ENCODE measurements around the gene ZDBF2. TPM values are rescaled to one million over a fixed set of nuclear protein-coding genes. Genes with fewer than 3 reads are reported as not detected.
"Not testable (repeated sequence)": the region's sequence is repeated elsewhere in the genome, so short reads cannot be mapped to it uniquely, and the experiment has no call there.

ZDBF2 gene
- total and polyA plus RNA-seq, 4 donors = 2.1 to 20.2 (median 9.1) TPM

- ATAC-seq (ENCODE audit: low FRiP score) (no peak), DNase-seq (no peak)
- intact Hi-C loops (cut with DNase I) = no loop called here
- no peaks in the 10 kb centered on the region for H3K27me3 ChIP-seq (ENCODE audit: control insufficient read depth in 1 of 2, insufficient read depth in 2 of 2, low read length in 1 of 2)
- H3K36me3 ChIP-seq (ENCODE audit: control insufficient read depth in 1 of 2, insufficient read depth in 2 of 2, low read length in 1 of 2) = no peaks in the 10 kb centered on the region
- H3K4me1 ChIP-seq (ENCODE audit: control insufficient read depth in 1 of 2, insufficient read depth in 2 of 2, low read length in 2 of 2) = no peaks in the 10 kb centered on the region
- no peak overlapping the region for H3K27ac ChIP-seq (ENCODE audit: low read depth in 1 of 2, low read length in 2 of 2)
- 52% methylated on average over 14 of the region's 14 CpGs for WGBS, 2 donors
- no peaks in the 10 kb centered on the region for H3K9me3 ChIP-seq (ENCODE audit: control insufficient read depth, low read length)
- H3K4me3 ChIP-seq (ENCODE audit: low read length in 2 of 2) = no peak overlapping the region
Observed at GRCh38 chr2:206257350-206257749, 17.1 kb upstream of the ZDBF2 start.

GRCh38 chr2:206257861-206258260 is 16.6 kb upstream of the ZDBF2 start:
- DNase-seq (no peak), ATAC-seq (ENCODE audit: low FRiP score) (no peak)
- Histone ChIP-seq H3K9me3 (ENCODE audit: control insufficient read depth, low read length) (no peaks in the 10 kb centered on the region), H3K4me1 (ENCODE audit: control insufficient read depth in 1 of 2, insufficient read depth in 2 of 2, low read length in 2 of 2) (no peaks in the 10 kb centered on the region), H3K27me3 (ENCODE audit: control insufficient read depth in 1 of 2, insufficient read depth in 2 of 2, low read length in 1 of 2) (no peaks in the 10 kb centered on the region), H3K36me3 (ENCODE audit: control insufficient read depth in 1 of 2, insufficient read depth in 2 of 2, low read length in 1 of 2) (no peaks in the 10 kb centered on the region), H3K27ac (ENCODE audit: low read depth in 1 of 2, low read length in 2 of 2) (no peak overlapping the region), H3K4me3 (ENCODE audit: low read length in 2 of 2) (no peak overlapping the region)
- WGBS, 2 donors = 52 to 54% methylated on average over 7 of the region's 7 CpGs
- intact Hi-C loops (cut with DNase I) = no loop called here

DNA sequence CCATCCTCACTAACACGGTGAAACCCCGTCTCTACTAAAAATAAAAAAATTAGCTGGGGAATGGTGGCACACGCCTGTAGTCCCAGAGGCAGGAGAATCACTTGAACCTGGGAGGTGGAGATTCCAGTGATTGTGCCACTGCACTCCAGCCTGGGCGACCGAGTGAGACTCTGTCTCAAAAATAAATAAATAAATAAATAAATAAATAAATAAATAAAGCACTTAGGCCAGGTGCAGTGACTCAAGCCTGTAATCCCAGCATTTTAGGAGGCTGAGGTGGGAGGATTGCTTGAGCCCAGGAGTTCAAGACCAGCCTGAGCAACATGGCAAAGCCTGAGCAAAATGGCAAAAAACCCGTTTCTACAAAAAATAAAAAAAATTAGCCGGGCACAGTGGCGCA is 15.8 kb upstream of the ZDBF2 start:
- intact Hi-C loops (cut with DNase I); H3K27ac ChIP-seq (ENCODE audit: low read depth in 1 of 2, low read length in 2 of 2): not testable (repeated sequence)

DNA sequence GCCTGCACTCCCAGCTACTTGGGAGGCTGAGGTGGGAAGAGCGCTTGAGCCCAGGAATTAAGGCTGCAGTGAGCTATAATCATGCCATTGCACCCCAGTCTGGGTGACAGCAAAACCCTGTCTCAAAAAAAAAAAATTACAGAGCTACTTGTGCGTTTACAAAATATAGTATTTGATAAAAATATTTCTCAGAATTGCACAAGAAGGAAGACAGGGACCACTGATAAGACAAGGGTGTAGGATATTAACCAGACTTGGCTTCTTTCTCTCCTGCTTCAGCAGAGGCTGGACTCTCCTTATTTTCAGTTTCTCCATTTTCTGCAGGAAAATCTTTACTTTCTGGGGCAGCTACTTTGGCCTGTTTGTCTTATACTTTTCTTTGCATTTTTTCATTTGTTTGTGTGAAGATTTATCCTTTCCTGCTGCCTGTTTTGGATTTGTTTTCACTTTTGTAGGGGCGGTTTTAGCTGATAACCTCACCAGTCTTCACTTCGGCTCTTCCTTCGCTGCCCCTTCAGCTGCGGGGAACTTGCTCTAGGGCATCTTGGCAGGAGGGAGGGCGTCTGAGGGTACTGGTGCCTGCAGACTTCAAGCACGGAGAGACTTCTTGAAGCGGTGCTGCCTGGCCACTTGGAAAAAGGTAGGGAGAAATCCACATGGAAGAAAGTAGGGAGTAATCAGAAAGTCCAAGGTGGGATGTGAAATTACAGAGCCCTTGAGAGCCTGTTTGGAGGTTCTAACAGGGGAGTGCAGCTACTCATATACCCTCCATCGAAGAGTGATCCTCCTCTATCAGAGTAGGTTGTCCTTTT is 14.9 kb upstream of the ZDBF2 start:
- no peaks in the 10 kb centered on the region for H3K27me3 ChIP-seq (ENCODE audit: control insufficient read depth in 1 of 2, insufficient read depth in 2 of 2, low read length in 1 of 2)
- 32 to 33% methylated on average over 10 of the region's 10 CpGs for WGBS, 2 donors

More for the DNA sequence above, 15.8 kb upstream of the ZDBF2 start:
- H3K4me1 ChIP-seq (ENCODE audit: control insufficient read depth in 1 of 2, insufficient read depth in 2 of 2, low read length in 2 of 2); H3K27me3 ChIP-seq (ENCODE audit: control insufficient read depth in 1 of 2, insufficient read depth in 2 of 2, low read length in 1 of 2); H3K4me3 ChIP-seq (ENCODE audit: low read length in 2 of 2); DNase-seq; H3K36me3 ChIP-seq (ENCODE audit: control insufficient read depth in 1 of 2, insufficient read depth in 2 of 2, low read length in 1 of 2); ATAC-seq (ENCODE audit: low FRiP score); H3K9me3 ChIP-seq (ENCODE audit: control insufficient read depth, low read length): not testable (repeated sequence)
- WGBS, 2 donors = 42 to 53% methylated on average over 8 of the region's 8 CpGs

DNA sequence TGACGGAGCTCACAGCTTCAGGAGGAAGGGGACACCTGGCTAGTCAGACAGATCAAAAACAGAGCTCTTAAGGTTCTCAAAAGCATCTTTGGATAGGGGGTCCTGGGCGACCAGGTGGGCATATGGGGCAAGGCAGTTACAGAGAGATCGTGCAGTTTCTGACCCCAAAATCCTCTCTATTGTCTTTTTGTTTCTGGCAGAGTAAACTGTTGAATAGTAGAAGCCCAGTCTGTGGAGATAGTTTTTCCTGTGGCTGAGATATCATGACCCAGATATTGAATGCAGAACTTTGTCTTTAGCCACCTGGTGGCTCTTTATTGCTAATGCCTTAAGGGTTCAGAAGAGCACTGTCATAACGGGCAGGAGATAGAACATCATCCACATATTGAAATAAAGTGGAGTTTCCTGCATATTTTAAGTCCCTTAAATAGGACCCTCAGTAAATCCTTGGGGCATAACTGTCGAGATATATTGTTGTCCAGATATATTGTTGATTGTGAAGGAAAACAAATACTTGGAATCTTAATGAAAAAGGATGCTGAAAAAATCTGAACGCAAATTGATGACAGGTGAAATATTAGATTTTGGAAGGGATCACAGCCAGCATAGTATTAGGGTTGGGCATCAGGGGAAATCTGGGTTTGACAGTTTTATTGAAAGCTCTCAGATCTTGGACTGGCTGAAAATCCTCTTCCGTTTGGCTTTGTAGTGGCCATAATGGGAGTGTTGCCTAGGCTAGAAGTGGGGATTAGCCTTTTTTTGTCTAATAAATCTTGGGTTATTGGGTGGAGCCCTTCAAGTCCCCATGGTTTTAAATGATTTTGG is 14.1 kb upstream of the ZDBF2 start:
- 26 to 32% methylated on average over 7 of the region's 7 CpGs for WGBS, 2 donors
- intact Hi-C loops (cut with DNase I) = no loop called here
- H3K4me3 ChIP-seq (ENCODE audit: low read length in 2 of 2) = no peak overlapping the region
- H3K36me3 ChIP-seq (ENCODE audit: control insufficient read depth in 1 of 2, insufficient read depth in 2 of 2, low read length in 1 of 2) = no peaks in the 10 kb centered on the region
- DNase-seq = no peak
- H3K27ac ChIP-seq (ENCODE audit: low read depth in 1 of 2, low read length in 2 of 2) = no peak overlapping the region
- H3K9me3 ChIP-seq (ENCODE audit: control insufficient read depth, low read length) = no peaks in the 10 kb centered on the region
- no peaks in the 10 kb centered on the region for H3K27me3 ChIP-seq (ENCODE audit: control insufficient read depth in 1 of 2, insufficient read depth in 2 of 2, low read length in 1 of 2)
- ATAC-seq (ENCODE audit: low FRiP score) = no peak
- H3K4me1 ChIP-seq (ENCODE audit: control insufficient read depth in 1 of 2, insufficient read depth in 2 of 2, low read length in 2 of 2) = no peaks in the 10 kb centered on the region

More for the DNA sequence above, 14.9 kb upstream of the ZDBF2 start:
- no peaks in the 10 kb centered on the region for H3K36me3 ChIP-seq (ENCODE audit: control insufficient read depth in 1 of 2, insufficient read depth in 2 of 2, low read length in 1 of 2)
- no peaks in the 10 kb centered on the region for H3K9me3 ChIP-seq (ENCODE audit: control insufficient read depth, low read length)
- ATAC-seq (ENCODE audit: low FRiP score) (no peak), DNase-seq (no peak)
- no peaks in the 10 kb centered on the region for H3K4me1 ChIP-seq (ENCODE audit: control insufficient read depth in 1 of 2, insufficient read depth in 2 of 2, low read length in 2 of 2)
- no peak overlapping the region for H3K4me3 ChIP-seq (ENCODE audit: low read length in 2 of 2)
- intact Hi-C loops (cut with DNase I) = no loop called here
- H3K27ac ChIP-seq (ENCODE audit: low read depth in 1 of 2, low read length in 2 of 2) = no peak overlapping the region

DNA sequence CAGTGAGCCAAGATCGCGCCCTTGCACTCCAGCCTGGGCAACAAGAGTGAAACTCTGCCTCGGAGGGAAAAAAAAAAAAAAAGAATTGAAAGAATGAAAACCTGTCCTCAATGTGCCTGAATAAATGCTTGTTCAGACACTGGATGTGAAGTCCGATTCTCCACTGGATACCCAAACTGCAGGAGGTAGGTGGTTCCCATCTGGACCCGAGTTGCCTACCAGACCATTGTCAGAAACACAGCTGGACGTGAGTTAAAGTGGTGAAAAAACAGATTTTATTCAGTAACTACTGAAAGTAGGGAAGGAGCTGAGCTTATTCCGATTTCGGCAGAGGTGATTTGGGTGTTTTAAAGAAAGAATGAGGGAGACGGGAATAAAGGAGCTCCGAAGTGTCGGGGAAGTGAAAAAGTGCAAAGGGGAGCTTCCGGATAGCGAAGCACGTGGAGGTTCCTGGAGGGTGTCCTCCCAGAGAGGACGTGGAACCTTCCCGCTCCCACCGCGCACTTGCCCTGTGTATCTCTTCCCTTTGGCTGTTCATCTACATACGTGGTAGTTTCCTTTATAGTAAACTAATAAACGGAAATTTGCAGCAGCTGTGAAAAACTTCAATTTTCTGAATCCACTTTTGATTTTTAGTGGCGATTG is 10.4 kb upstream of the ZDBF2 start:
- Histone ChIP-seq H3K4me3 (ENCODE audit: low read length in 2 of 2) (no peak overlapping the region), H3K27me3 (ENCODE audit: control insufficient read depth in 1 of 2, insufficient read depth in 2 of 2, low read length in 1 of 2) (no peaks in the 10 kb centered on the region), H3K9me3 (ENCODE audit: control insufficient read depth, low read length) (no peaks in the 10 kb centered on the region), H3K27ac (ENCODE audit: low read depth in 1 of 2, low read length in 2 of 2) (no peak overlapping the region), H3K36me3 (ENCODE audit: control insufficient read depth in 1 of 2, insufficient read depth in 2 of 2, low read length in 1 of 2) (no peaks in the 10 kb centered on the region), H3K4me1 (ENCODE audit: control insufficient read depth in 1 of 2, insufficient read depth in 2 of 2, low read length in 2 of 2) (no peaks in the 10 kb centered on the region)
- intact Hi-C loops (cut with DNase I) = no loop called here
- ATAC-seq (ENCODE audit: low FRiP score) (no peak), DNase-seq (no peak)
- WGBS, 2 donors = 44 to 51% methylated on average over 21 of the region's 21 CpGs

- Histone ChIP-seq H3K4me1 (ENCODE audit: control insufficient read depth in 1 of 2, insufficient read depth in 2 of 2, low read length in 2 of 2) (no peaks in the 10 kb centered on the region), H3K9me3 (ENCODE audit: control insufficient read depth, low read length) (no peaks in the 10 kb centered on the region), H3K4me3 (ENCODE audit: low read length in 2 of 2) (no peak overlapping the region), H3K36me3 (ENCODE audit: control insufficient read depth in 1 of 2, insufficient read depth in 2 of 2, low read length in 1 of 2) (no peaks in the 10 kb centered on the region), H3K27me3 (ENCODE audit: control insufficient read depth in 1 of 2, insufficient read depth in 2 of 2, low read length in 1 of 2) (no peaks in the 10 kb centered on the region), H3K27ac (ENCODE audit: low read depth in 1 of 2, low read length in 2 of 2) (no peak overlapping the region)
- WGBS, 2 donors = 50 to 52% methylated on average over 10 of the region's 10 CpGs
- DNase-seq (no peak), ATAC-seq (ENCODE audit: low FRiP score) (peak; percentile 41)
- intact Hi-C loops (cut with DNase I) = no loop called here
Observed at GRCh38 chr2:206266130-206267125, 8.0 kb upstream of the ZDBF2 start.

DNA sequence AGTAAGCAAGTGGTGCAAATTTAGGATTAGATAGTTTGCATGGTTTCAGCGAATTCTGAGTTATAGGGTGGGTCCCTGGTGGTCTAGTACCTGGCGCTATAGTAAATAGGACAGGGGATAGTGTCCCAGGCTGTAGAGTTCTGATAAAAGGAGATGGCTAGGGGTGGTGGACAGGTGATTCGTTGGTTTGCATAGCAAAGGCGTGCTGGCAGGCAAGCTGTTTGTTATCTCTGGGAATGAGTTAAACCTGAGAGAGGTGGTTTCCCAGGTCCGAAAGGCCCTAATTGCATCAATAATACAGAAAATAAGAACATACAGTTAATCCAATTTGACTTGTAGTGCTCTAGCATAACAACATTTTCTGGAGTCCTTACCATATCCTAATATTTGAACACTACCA is 6.9 kb upstream of the ZDBF2 start:
- H3K4me3 ChIP-seq (ENCODE audit: low read length in 2 of 2) = no peak overlapping the region
- no peak for DNase-seq
- H3K27me3 ChIP-seq (ENCODE audit: control insufficient read depth in 1 of 2, insufficient read depth in 2 of 2, low read length in 1 of 2) = no peaks in the 10 kb centered on the region
- H3K9me3 ChIP-seq (ENCODE audit: control insufficient read depth, low read length) = no peaks in the 10 kb centered on the region
- 44 to 47% methylated on average over 5 of the region's 5 CpGs for WGBS, 2 donors
- ATAC-seq (ENCODE audit: low FRiP score) = no peak
- H3K27ac ChIP-seq (ENCODE audit: low read depth in 1 of 2, low read length in 2 of 2) = no peak overlapping the region
- no peaks in the 10 kb centered on the region for H3K4me1 ChIP-seq (ENCODE audit: control insufficient read depth in 1 of 2, insufficient read depth in 2 of 2, low read length in 2 of 2)
- no peaks in the 10 kb centered on the region for H3K36me3 ChIP-seq (ENCODE audit: control insufficient read depth in 1 of 2, insufficient read depth in 2 of 2, low read length in 1 of 2)
- intact Hi-C loops (cut with DNase I) = no loop called here
